ENCODE data around the gene HEXA. TPM values are rescaled to one million over a fixed set of nuclear protein-coding genes. Genes with fewer than 3 reads are reported as not detected.

HEXA gene
- total RNA-seq, 1 donor from 2014 or later: 102 TPM

DNA sequence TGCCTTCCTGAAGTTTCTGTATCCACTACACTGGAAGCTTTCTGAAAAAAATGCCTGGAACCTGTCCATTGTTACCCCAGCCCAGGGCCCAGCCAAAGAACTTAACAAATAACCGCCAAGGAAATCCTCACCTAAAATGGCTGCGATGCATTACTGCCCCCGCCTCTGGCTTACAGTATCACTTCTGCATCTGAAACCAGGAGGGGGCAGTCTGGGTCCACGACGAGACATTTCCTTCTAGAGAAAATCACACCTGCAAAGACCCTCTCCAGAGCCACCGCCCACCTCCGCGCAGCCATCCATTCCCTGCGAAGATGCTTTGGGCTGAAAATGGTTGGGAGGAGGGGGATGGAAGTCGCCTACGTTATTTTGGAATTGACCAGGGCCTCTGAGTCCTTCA, 33.4 kb downstream of the HEXA start:
- no peaks in the 10 kb centered on the region for H3K9me3 Mint-ChIP-seq
- ChIA-PET POLR2A (no interaction called here), CTCF (no interaction called here)
- TF ChIP-seq, protein P1, sequence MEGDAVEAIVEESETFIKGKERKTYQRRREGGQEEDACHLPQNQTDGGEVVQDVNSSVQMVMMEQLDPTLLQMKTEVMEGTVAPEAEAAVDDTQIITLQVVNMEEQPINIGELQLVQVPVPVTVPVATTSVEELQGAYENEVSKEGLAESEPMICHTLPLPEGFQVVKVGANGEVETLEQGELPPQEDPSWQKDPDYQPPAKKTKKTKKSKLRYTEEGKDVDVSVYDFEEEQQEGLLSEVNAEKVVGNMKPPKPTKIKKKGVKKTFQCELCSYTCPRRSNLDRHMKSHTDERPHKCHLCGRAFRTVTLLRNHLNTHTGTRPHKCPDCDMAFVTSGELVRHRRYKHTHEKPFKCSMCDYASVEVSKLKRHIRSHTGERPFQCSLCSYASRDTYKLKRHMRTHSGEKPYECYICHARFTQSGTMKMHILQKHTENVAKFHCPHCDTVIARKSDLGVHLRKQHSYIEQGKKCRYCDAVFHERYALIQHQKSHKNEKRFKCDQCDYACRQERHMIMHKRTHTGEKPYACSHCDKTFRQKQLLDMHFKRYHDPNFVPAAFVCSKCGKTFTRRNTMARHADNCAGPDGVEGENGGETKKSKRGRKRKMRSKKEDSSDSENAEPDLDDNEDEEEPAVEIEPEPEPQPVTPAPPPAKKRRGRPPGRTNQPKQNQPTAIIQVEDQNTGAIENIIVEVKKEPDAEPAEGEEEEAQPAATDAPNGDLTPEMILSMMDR (IDR thresholded peaks at IDR 0.05): no peak
- H3K4me3 Mint-ChIP-seq: no peak overlapping the region
- ATAC-seq (ENCODE audit: low read depth) (peak; percentile 40), DNase-seq (no peak)
- no peak overlapping the region for H3K27ac Mint-ChIP-seq
- intact Hi-C loops (cut with micrococcal nuclease): loop anchor here (10.0 kb wide), 1 partner anchor 332 kb away; no protein-coding TSS in a partner anchor
- H3K27me3 Mint-ChIP-seq: no peaks in the 10 kb centered on the region
- no peaks in the 10 kb centered on the region for H3K4me1 Mint-ChIP-seq
- H3K36me3 Mint-ChIP-seq (ENCODE audit: low read depth): peaks cover 73% of the 10 kb centered on the region

- ChIA-PET POLR2A (no interaction called here), CTCF (interaction anchor here (0.7 kb wide), 2 partner anchors 27 to 140 kb away, joined by 4 read pairs; no protein-coding TSS in a partner anchor)
- ATAC-seq (ENCODE audit: low read depth): no peak
- no peak overlapping the region for H3K27ac Mint-ChIP-seq
- intact Hi-C loops (cut with micrococcal nuclease): loop anchor here (10.0 kb wide), 1 partner anchor 333 kb away; no protein-coding TSS in a partner anchor
- no peaks in the 10 kb centered on the region for H3K9me3 Mint-ChIP-seq
- H3K4me1 Mint-ChIP-seq: no peaks in the 10 kb centered on the region
- peaks cover 66% of the 10 kb centered on the region for H3K36me3 Mint-ChIP-seq (ENCODE audit: low read depth)
- no peak overlapping the region for H3K4me3 Mint-ChIP-seq
- TF ChIP-seq, protein P1 (IDR thresholded peaks at IDR 0.05): no peak
- no peak for DNase-seq
- H3K27me3 Mint-ChIP-seq: no peaks in the 10 kb centered on the region
These were observed 34.5 kb downstream of the HEXA start for GRCh38 chr15:72341361-72341760.

DNA sequence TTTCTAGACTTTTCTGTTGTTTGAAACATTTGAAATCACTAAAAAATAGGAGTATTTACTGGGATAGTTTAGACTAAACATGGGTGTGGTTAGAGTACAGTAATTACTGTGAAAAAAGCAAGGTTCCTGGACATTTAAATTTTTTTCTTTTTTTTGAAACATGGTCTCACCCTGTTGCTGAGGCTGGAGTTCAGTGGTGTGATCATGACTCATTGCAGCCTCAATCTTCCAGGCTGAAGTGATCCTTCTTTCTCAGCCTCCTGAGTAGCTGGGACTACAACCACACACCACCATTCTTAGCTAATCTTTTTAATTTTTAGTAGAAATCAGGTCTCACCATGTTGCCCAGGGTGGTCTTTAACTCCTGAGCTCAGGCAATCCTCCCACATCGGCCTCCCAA, 35.4 kb downstream of the HEXA start:
- Mint-ChIP-seq H3K27me3 (no peaks in the 10 kb centered on the region), H3K4me3 (no peak overlapping the region), H3K27ac (no peak overlapping the region), H3K36me3 (ENCODE audit: low read depth) (peaks cover 59% of the 10 kb centered on the region), H3K9me3 (no peaks in the 10 kb centered on the region), H3K4me1 (no peaks in the 10 kb centered on the region)
- ATAC-seq (ENCODE audit: low read depth): no peak
- TF ChIP-seq, protein P1 (IDR thresholded peaks at IDR 0.05): no peak
- ChIA-PET POLR2A (no interaction called here), CTCF (no interaction called here)
- intact Hi-C loops (cut with micrococcal nuclease): loop anchor here (10.0 kb wide), 1 partner anchor 334 kb away; no protein-coding TSS in a partner anchor
- DNase-seq: no peak

DNA sequence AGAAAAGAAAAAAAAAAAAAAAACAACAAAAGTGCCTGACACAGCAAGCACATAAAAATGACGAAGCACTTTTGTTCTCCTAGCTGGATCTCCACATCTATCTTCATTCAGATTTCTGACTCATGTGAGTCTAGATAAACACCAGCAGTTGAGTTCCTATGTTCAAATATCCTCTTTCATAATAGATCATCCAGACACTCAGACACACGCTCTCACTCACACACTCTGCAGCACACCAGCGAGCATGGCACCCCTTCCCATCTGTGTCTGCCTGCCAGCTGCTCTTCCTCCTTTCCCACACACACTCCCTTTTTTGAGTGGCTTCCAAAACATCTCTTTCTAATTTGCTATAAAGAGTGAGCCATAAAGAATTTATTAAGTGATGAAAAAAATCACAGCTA, 36.0 kb downstream of the HEXA start:
- H3K27ac Mint-ChIP-seq: no peak overlapping the region
- no peaks in the 10 kb centered on the region for H3K4me1 Mint-ChIP-seq
- no peak overlapping the region for H3K4me3 Mint-ChIP-seq
- TF ChIP-seq, protein P1 (IDR thresholded peaks at IDR 0.05): no peak
- DNase-seq (no peak), ATAC-seq (ENCODE audit: low read depth) (no peak)
- intact Hi-C loops (cut with micrococcal nuclease): loop anchor here (10.0 kb wide), 1 partner anchor 335 kb away; no protein-coding TSS in a partner anchor
- CTCF ChIA-PET: no interaction called here
- POLR2A ChIA-PET: no interaction called here
- no peaks in the 10 kb centered on the region for H3K27me3 Mint-ChIP-seq
- peaks cover 59% of the 10 kb centered on the region for H3K36me3 Mint-ChIP-seq (ENCODE audit: low read depth)
- H3K9me3 Mint-ChIP-seq: no peaks in the 10 kb centered on the region

DNA sequence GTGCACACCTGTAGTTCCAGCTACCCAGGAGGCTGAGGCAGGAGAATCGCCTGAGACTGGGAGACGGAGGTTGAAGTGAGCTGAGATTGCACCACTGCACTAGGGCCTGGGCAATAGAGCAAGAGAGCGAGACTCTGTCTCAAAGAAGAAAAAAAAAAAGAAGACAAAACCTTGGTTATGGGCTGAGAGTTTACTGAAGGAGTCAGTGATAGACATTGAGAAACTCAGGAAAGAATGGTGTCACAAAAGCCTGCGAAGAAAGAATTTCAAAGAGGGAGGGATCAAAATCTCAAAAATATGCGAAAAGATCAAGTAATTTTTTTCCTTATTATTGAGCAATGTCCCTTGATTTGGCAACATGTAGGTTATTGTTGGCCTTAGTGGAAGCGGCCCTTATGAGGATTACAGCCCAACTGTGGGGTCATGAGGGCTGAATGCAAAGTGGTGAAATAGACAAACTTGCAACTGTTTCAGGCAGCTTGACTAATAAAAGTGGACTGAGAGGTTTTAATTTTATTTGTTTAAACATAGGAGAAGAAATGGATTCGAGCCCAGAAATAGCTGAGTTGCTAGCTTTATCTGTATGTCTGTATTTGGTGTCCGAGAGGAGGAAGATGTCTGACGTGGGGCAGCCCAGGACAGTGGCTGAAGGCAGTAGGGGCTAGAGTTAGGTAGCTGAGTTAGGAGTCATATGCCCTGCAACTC, 37.0 kb downstream of the HEXA start:
- H3K4me3 Mint-ChIP-seq: no peak overlapping the region
- H3K27ac Mint-ChIP-seq: no peak overlapping the region

More for the DNA sequence above, 37.0 kb downstream of the HEXA start:
- ATAC-seq (ENCODE audit: low read depth) (no peak), DNase-seq (no peak)
- Mint-ChIP-seq H3K36me3 (ENCODE audit: low read depth) (peaks cover 54% of the 10 kb centered on the region), H3K4me1 (no peaks in the 10 kb centered on the region), H3K27me3 (no peaks in the 10 kb centered on the region), H3K9me3 (no peaks in the 10 kb centered on the region)
- POLR2A ChIA-PET: no interaction called here
- intact Hi-C loops (cut with micrococcal nuclease): no loop called here
- CTCF ChIA-PET: interaction anchor here (0.8 kb wide), 1 partner anchor 14 kb away, joined by 3 read pairs; no protein-coding TSS in a partner anchor
- TF ChIP-seq, protein P1 (IDR thresholded peaks at IDR 0.05): no peak

All from activated B cell treated with CpG ODN at 0.5 μM for 24 hours (primary cell).